Endometrial microvascular endothelial cells (primary cell): Measurements from ENCODE around the gene WFDC6. TPM values are rescaled to one million over a fixed set of nuclear protein-coding genes. Genes with fewer than 3 reads are reported as not detected.
"Not testable (repeated sequence)": the region's sequence is repeated elsewhere in the genome, so short reads cannot be mapped to it uniquely, and the experiment has no call there.

Experiments used
- in situ Hi-C: cut with HindIII; loops from 2 replicates; pipeline ENCODE4 v1.10.0; 2017; ENCODE audit warnings: low sequenced_read_pairs, low pct_unique_long_range_greater_than_20kb; ENCODE audit errors: inconsistent ontology term
- total RNA-seq: library from RNA; depleted of rRNA; stranded (reverse); fragments of >200 nt; gene quantifications from one replicate; pipeline ENCODE4 v1.2.3, GENCODE V29; 2015; ENCODE audit errors: inconsistent ontology term

Gene WFDC6
- total RNA-seq, result not detected

GRCh38 chr20:45539382-45539781 is at the start of gene WFDC6:
TSS of gene WFDC6 (minus strand) at chr20:45539482. CDS start at chr20:45539407, 75 bp downstream.
- in situ Hi-C loops, result no loop called here

GRCh38 chr20:45588800-45589199 is 49.5 kb upstream of the WFDC6 start:
- in situ Hi-C loops, result no loop called here

GRCh38 chr20:45585986-45586385 is 46.7 kb upstream of the WFDC6 start:
- in situ Hi-C loops, result not testable (repeated sequence)

GRCh38 chr20:45584294-45584693 is 45.0 kb upstream of the WFDC6 start:
- in situ Hi-C loops, result not testable (repeated sequence)

GRCh38 chr20:45583502-45583901 is 44.2 kb upstream of the WFDC6 start:
- in situ Hi-C loops, result no loop called here

GRCh38 chr20:45581702-45582101 is 42.4 kb upstream of the WFDC6 start:
- in situ Hi-C loops, result no loop called here

GRCh38 chr20:45579184-45579583 is 39.9 kb upstream of the WFDC6 start, which contains the start of gene WFDC8:
TSS of gene WFDC8 (minus strand) at chr20:45579284. CDS start at chr20:45579247, 37 bp downstream.
- in situ Hi-C loops, result no loop called here

GRCh38 chr20:45578231-45578630 is 38.9 kb upstream of the WFDC6 start:
- in situ Hi-C loops, result no loop called here

GRCh38 chr20:45576995-45577394 is 37.7 kb upstream of the WFDC6 start:
- in situ Hi-C loops, result no loop called here

- in situ Hi-C loops, result no loop called here
Measured at GRCh38 chr20:45575931-45576330, 36.6 kb upstream of the WFDC6 start.

GRCh38 chr20:45569650-45570049 is 30.4 kb upstream of the WFDC6 start:
- in situ Hi-C loops, result not testable (repeated sequence)

- in situ Hi-C loops, result no loop called here
Measured at GRCh38 chr20:45564760-45565276, 25.5 kb upstream of the WFDC6 start.

GRCh38 chr20:45555198-45555597 is 15.9 kb upstream of the WFDC6 start:
- in situ Hi-C loops, result no loop called here

GRCh38 chr20:45552456-45552855 is 13.2 kb upstream of the WFDC6 start:
- in situ Hi-C loops, result no loop called here

- in situ Hi-C loops, result no loop called here
Measured at GRCh38 chr20:45550765-45551164, 11.5 kb upstream of the WFDC6 start.

GRCh38 chr20:45548410-45548809 is 9.1 kb upstream of the WFDC6 start:
- in situ Hi-C loops, result no loop called here

- in situ Hi-C loops, result no loop called here
Measured at GRCh38 chr20:45547206-45547770, 8.0 kb upstream of the WFDC6 start, which contains the start of gene EPPIN. TSS of gene EPPIN (minus strand) at chr20:45547401. CDS start at chr20:45547357, 44 bp downstream.

- in situ Hi-C loops, result no loop called here
Measured at GRCh38 chr20:45545754-45546453, 6.6 kb upstream of the WFDC6 start.

GRCh38 chr20:45545351-45545750 is 6.1 kb upstream of the WFDC6 start:
- in situ Hi-C loops, result no loop called here

- in situ Hi-C loops, result no loop called here
Measured at GRCh38 chr20:45538209-45538799, 978 bp downstream of the WFDC6 start.
